A673 (cell line): ENCODE data around the gene MPZL1. TPM values are rescaled to one million over a fixed set of nuclear protein-coding genes. Genes with fewer than 3 reads are reported as not detected.

Experiments used
- BruUV-seq: library from RNA; stranded (reverse); fragments of 400-500 nt; replicated peaks from 2 replicates; lab custom pipeline; 2021; lab: Mats Ljungman, UMichigan
- CTCF ChIA-PET: fragments of 300-600 bp; sonication (Branson Sonifier 250); formaldehyde crosslinking; loops from one replicate; lab custom pipeline; 2022; ENCODE audit warnings: antibody characterized with exemption; lab: Charles Lee
- POLR2A ChIA-PET: fragments of 300-600 bp; sonication (Branson Sonifier 250); formaldehyde crosslinking; loops from one replicate; lab custom pipeline; 2022; ENCODE audit warnings: antibody characterized with exemption; ENCODE audit not compliant: low non-redundant PET; lab: Charles Lee
- DNase-seq: peaks from one replicate; pipeline ENCODE4 v3.0.0-alpha.2; 2015; ENCODE audit warnings: low spot score
- H3K27ac ChIP-seq: fragments of 200-600 bp; sonication (generic); 2 replicates; pipeline ENCODE4 v1.5.1; 2016; ENCODE audit warnings: mixed run types, low read depth, mild to moderate bottlenecking, mixed read lengths, antibody characterized with exemption, low read length; ENCODE audit not compliant: poor library complexity, severe bottlenecking
- H3K27me3 ChIP-seq: fragments of 200-600 bp; sonication (generic); replicated peaks from 2 replicates; pipeline ENCODE4 v1.6.1; 2017; ENCODE audit warnings: mixed run types, low read depth, mild to moderate bottlenecking, mixed read lengths, antibody characterized with exemption, low read length; ENCODE audit not compliant: insufficient read depth, poor library complexity
- H3K36me3 ChIP-seq: fragments of 200-600 bp; sonication (generic); 2 replicates; pipeline ENCODE4 v1.6.1; 2016; ENCODE audit warnings: mixed run types, mild to moderate bottlenecking, mixed read lengths, antibody characterized with exemption, low read length; ENCODE audit not compliant: insufficient read depth, poor library complexity, severe bottlenecking
- H3K4me1 ChIP-seq: fragments of 200-600 bp; sonication (generic); 2 replicates; pipeline ENCODE4 v1.6.1; 2017; ENCODE audit warnings: mixed run types, mild to moderate bottlenecking, mixed read lengths, antibody characterized with exemption, low read length; ENCODE audit not compliant: insufficient read depth, poor library complexity, severe bottlenecking
- H3K4me3 ChIP-seq: fragments of 200-600 bp; sonication (generic); 2 replicates; pipeline ENCODE4 v1.5.1; 2016; ENCODE audit warnings: low read depth, mixed run types, mild to moderate bottlenecking, mixed read lengths, low read length; ENCODE audit not compliant: poor library complexity, severe bottlenecking
- H3K9me3 ChIP-seq: fragments of 200-600 bp; sonication (generic); 2 replicates; pipeline ENCODE4 v1.6.1; 2016; ENCODE audit warnings: mixed run types, low read depth, mild to moderate bottlenecking, mixed read lengths, antibody characterized with exemption, low read length; ENCODE audit not compliant: poor library complexity, severe bottlenecking
- CTCF ChIP-seq: fragments of 300-800, 200-600 bp; sonication (generic); conservative IDR thresholded peaks from 2 replicates; pipeline ENCODE4 v1.5.1; 2017; ENCODE audit warnings: low read depth, mild to moderate bottlenecking, antibody characterized with exemption, low read length, moderate library complexity, mixed read lengths
- EZH2 ChIP-seq: fragments of 200-600 bp; sonication (generic); IDR thresholded peaks from 2 replicates; pipeline ENCODE4 v1.6.1; 2017; ENCODE audit warnings: borderline replicate concordance, low read depth, mild to moderate bottlenecking, mixed read lengths, antibody characterized with exemption, low read length; ENCODE audit not compliant: poor library complexity, severe bottlenecking
- intact Hi-C: fragments of 100-400 bp; cut with micrococcal nuclease; formaldehyde crosslinking; loops from one replicate; pipeline ENCODE4 v1.10.0; 2022; ENCODE audit not compliant: unreplicated experiment
- total RNA-seq: library from RNA; stranded (reverse); gene quantifications from 2 replicates; pipeline ENCODE4 v1.2.3, GENCODE V29; 2021

MPZL1 gene
- total RNA-seq, 1 experiment from 2014 or later = 87.8 TPM

- intact Hi-C loops = no loop called here
- ChIA-PET POLR2A (no interaction called here), CTCF (no interaction called here)
- no peak overlapping the region for H3K27ac ChIP-seq
- no peaks in the 10 kb centered on the region for H3K4me1 ChIP-seq
- no peaks in the 10 kb centered on the region for H3K9me3 ChIP-seq
- no peak for DNase-seq
- TF ChIP-seq EZH2 (no peak), CTCF (no peak)
- no peaks in the 10 kb centered on the region for H3K27me3 ChIP-seq
- H3K36me3 ChIP-seq = peaks cover 28% of the 10 kb centered on the region
- BruUV-seq = no TSS peak
- no peak overlapping the region for H3K4me3 ChIP-seq
Observed at GRCh38 chr1:167773516-167773915, 51.7 kb downstream of the MPZL1 start.

- no peak for DNase-seq
- intact Hi-C loops = no loop called here
- Histone ChIP-seq H3K4me3 (no peak overlapping the region), H3K27ac (no peak overlapping the region), H3K4me1 (no peaks in the 10 kb centered on the region), H3K27me3 (no peaks in the 10 kb centered on the region), H3K36me3 (peaks cover 25% of the 10 kb centered on the region), H3K9me3 (no peaks in the 10 kb centered on the region)
- TF ChIP-seq CTCF = no peak
- no peak for TF ChIP-seq EZH2
- CTCF ChIA-PET = no interaction called here
- POLR2A ChIA-PET = no interaction called here
- BruUV-seq = no TSS peak
Observed at GRCh38 chr1:167774710-167775109, 52.9 kb downstream of the MPZL1 start.

- POLR2A ChIA-PET = no interaction called here
- H3K27ac ChIP-seq = no peak overlapping the region
- no peak for TF ChIP-seq EZH2
- no peak for TF ChIP-seq CTCF
- intact Hi-C loops = no loop called here
- no TSS peak for BruUV-seq
- peaks cover 25% of the 10 kb centered on the region for H3K36me3 ChIP-seq
- DNase-seq = no peak
- no peaks in the 10 kb centered on the region for H3K4me1 ChIP-seq
- no peaks in the 10 kb centered on the region for H3K27me3 ChIP-seq
- no peak overlapping the region for H3K4me3 ChIP-seq
- CTCF ChIA-PET = no interaction called here
- no peaks in the 10 kb centered on the region for H3K9me3 ChIP-seq
Observed at GRCh38 chr1:167775178-167775577, 53.4 kb downstream of the MPZL1 start.
